NB4 (cell line): ENCODE data around the gene RAD23B.

ENCODE experiments used
- DNase-seq: peaks from one replicate; pipeline ENCODE4 v3.0.0; 2010; ENCODE audit warnings: low read depth
- H3K4me3 ChIP-seq: one replicate; pipeline ENCODE4 v1.5.1; 2011; ENCODE audit warnings: mild to moderate bottlenecking, low read depth, low read length, moderate library complexity
- MYC ChIP-seq: IDR thresholded peaks from 2 replicates; pipeline ENCODE4 v1.6.1; 2011; ENCODE audit warnings: low read depth, low read length
- POLR2A ChIP-seq: IDR thresholded peaks from 2 replicates; pipeline ENCODE4 v1.6.1; 2011; ENCODE audit warnings: mild to moderate bottlenecking; ENCODE audit not compliant: insufficient read length; ENCODE audit errors: extremely low read depth
- TF ChIP-seq, protein P1 (sequence below): IDR thresholded peaks from one replicate; pipeline ENCODE4 v1.5.1; 2012; ENCODE audit warnings: low read depth, low read length
- TF ChIP-seq, protein P2 (sequence below): IDR thresholded peaks from 2 replicates; pipeline ENCODE4 v1.6.1; 2011; ENCODE audit warnings: low read depth, low read length

RAD23B gene

DNA sequence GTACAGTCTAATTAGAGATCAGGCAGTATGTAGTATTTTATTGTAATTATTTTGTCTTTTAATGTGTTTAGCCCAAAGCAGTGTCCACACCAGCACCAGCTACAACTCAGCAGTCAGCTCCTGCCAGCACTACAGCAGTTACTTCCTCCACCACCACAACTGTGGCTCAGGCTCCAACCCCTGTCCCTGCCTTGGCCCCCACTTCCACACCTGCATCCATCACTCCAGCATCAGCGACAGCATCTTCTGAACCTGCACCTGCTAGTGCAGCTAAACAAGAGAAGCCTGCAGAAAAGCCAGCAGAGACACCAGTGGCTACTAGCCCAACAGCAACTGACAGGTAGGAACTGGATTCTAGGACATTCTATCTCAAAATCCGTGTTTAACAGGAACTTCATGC is 23.2 kb downstream of the RAD23B start:
- DNase-seq, result no peak
- no peak overlapping the region for H3K4me3 ChIP-seq
- TF ChIP-seq MYC (no peak), POLR2A (no peak)
- TF ChIP-seq, protein P1, sequence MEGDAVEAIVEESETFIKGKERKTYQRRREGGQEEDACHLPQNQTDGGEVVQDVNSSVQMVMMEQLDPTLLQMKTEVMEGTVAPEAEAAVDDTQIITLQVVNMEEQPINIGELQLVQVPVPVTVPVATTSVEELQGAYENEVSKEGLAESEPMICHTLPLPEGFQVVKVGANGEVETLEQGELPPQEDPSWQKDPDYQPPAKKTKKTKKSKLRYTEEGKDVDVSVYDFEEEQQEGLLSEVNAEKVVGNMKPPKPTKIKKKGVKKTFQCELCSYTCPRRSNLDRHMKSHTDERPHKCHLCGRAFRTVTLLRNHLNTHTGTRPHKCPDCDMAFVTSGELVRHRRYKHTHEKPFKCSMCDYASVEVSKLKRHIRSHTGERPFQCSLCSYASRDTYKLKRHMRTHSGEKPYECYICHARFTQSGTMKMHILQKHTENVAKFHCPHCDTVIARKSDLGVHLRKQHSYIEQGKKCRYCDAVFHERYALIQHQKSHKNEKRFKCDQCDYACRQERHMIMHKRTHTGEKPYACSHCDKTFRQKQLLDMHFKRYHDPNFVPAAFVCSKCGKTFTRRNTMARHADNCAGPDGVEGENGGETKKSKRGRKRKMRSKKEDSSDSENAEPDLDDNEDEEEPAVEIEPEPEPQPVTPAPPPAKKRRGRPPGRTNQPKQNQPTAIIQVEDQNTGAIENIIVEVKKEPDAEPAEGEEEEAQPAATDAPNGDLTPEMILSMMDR, result no peak
- TF ChIP-seq, protein P2, sequence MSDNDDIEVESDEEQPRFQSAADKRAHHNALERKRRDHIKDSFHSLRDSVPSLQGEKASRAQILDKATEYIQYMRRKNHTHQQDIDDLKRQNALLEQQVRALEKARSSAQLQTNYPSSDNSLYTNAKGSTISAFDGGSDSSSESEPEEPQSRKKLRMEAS, result no peak

- H3K4me3 ChIP-seq, result no peak overlapping the region
- no peak for TF ChIP-seq MYC
- TF ChIP-seq, protein P1, result no peak
- no peak for TF ChIP-seq POLR2A
- TF ChIP-seq, protein P2, result no peak
- no peak for DNase-seq
Observed at GRCh38 chr9:107307331-107307730, 24.3 kb downstream of the RAD23B start.

DNA sequence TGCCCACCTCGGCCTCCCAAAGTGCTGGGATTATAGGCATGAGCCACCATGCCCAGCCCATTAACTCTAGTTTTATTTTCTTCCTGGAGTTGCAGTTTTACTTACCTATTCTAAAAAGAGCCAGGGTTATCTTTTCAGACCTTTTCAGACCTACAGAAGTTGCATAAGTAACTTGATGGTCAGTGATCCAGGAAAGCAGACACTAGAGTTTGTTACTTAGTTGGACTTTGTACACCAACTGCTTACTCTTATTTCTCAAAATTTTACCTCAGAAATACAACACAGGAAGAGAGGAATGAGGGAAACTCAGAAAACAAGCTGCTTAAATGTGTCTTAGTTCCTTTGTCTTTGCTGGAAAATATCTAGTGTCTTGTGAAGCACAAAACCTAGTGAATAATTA is 25.4 kb downstream of the RAD23B start:
- DNase-seq, result no peak
- H3K4me3 ChIP-seq, result no peak overlapping the region
- no peak for TF ChIP-seq MYC
- TF ChIP-seq, protein P2, result no peak
- TF ChIP-seq, protein P1, result no peak

GRCh38 chr9:107309271-107309670 is 26.2 kb downstream of the RAD23B start:
- DNase-seq, result no peak
- TF ChIP-seq, protein P1, result no peak
- no peak overlapping the region for H3K4me3 ChIP-seq

DNA sequence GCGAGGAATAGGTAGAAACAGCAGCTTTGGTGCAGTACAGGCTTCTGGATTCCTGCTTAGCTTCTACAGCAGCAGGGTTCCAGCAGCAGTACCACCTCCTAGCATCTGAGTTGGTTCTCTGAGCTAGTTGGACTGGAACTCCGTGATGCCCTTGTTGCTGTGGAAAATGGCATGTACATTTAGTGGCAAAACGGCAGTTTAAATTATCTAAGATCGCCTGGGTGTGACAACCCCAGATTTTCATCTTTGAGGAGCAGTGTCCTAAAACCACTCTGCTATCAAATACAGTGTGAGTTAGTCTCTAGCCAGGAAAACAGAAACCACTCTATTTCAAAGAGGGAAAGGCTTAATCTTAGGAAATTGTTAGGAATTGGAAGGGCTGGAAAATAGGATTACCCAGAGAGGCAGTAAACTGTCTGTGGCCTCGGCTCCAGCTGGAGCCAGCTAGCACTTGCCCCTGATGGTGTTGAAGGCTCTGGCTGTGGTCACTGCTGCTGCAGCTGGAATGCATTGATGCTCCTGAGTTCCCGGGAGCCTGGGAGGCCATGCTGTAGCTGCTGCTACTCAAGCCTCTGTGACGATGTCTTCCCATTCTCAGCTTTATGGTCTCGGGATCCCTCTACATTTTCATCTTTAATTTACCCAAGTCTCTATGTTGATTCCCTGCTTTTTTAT is 29.4 kb downstream of the RAD23B start:
- H3K4me3 ChIP-seq, result no peak overlapping the region
- no peak for TF ChIP-seq POLR2A
- DNase-seq, result no peak

GRCh38 chr9:107313555-107314096 is 30.5 kb downstream of the RAD23B start:
- H3K4me3 ChIP-seq, result no peak overlapping the region
- no peak for TF ChIP-seq POLR2A
- TF ChIP-seq, protein P2, result no peak
- TF ChIP-seq, protein P1, result no peak
- no peak for TF ChIP-seq MYC

More at GRCh38 chr9:107313555-107314096, 30.5 kb downstream of the RAD23B start:
- no peak for DNase-seq
